SU-DHL-6 (cell line): ENCODE data around the gene AGO3.

Experiments
- H2AFZ ChIP-seq: fragments of 200-600 bp; sonication (generic); 2 replicates; pipeline ENCODE4 v1.6.1; 2014; ENCODE audit warnings: low read depth, mild to moderate bottlenecking, moderate library complexity, mixed read lengths, antibody characterized with exemption, low read length; ENCODE audit not compliant: severe bottlenecking
- H3F3A ChIP-seq: fragments of 200-600 bp; shearing (Covaris generic); 2 replicates; pipeline ENCODE4 v1.6.0; 2016; ENCODE audit warnings: antibody characterized with exemption, mild to moderate bottlenecking; ENCODE audit not compliant: insufficient read depth
- H3K27ac ChIP-seq: fragments of 200-600 bp; sonication (generic); 2 replicates; pipeline ENCODE4 v1.5.1; 2016; ENCODE audit warnings: low read depth, mild to moderate bottlenecking, low read length, moderate library complexity, mixed read lengths
- H3K27me3 ChIP-seq: fragments of 200-600 bp; sonication (generic), shearing (Covaris generic); 2 replicates; pipeline ENCODE4 v1.6.0; 2014; ENCODE audit warnings: mild to moderate bottlenecking, low read length
- H3K36me3 ChIP-seq: fragments of 200-600 bp; sonication (generic); 2 replicates; pipeline ENCODE4 v1.6.1; 2014; ENCODE audit warnings: mild to moderate bottlenecking, low read length, mixed read lengths
- H3K4me2 ChIP-seq: fragments of 300-600, 200-600 bp; shearing (Covaris generic), sonication (generic); 2 replicates; pipeline ENCODE4 v1.6.0; 2014; ENCODE audit warnings: low read length, low read depth, mild to moderate bottlenecking; ENCODE audit not compliant: poor library complexity, severe bottlenecking
- H3K4me3 ChIP-seq: fragments of 200-600 bp; sonication (generic); 2 replicates; pipeline ENCODE4 v1.5.1; 2014; ENCODE audit warnings: antibody characterized with exemption, low read length, mild to moderate bottlenecking, mixed read lengths; ENCODE audit not compliant: insufficient read depth, poor library complexity, severe bottlenecking
- H3K79me2 ChIP-seq: fragments of 200-600 bp; sonication (generic); 2 replicates; pipeline ENCODE4 v1.6.1; 2014; ENCODE audit warnings: mild to moderate bottlenecking, low read length, moderate library complexity; ENCODE audit not compliant: insufficient read depth
- H3K9ac ChIP-seq: fragments of 200-600 bp; sonication (generic); 2 replicates; pipeline ENCODE4 v1.7.0; 2014; ENCODE audit warnings: mild to moderate bottlenecking, low read length
- H3K9me2 ChIP-seq: fragments of 200-600 bp; sonication (generic); replicated peaks from 2 replicates; pipeline ENCODE4 v1.6.1; 2014; ENCODE audit warnings: low read length; ENCODE audit not compliant: insufficient read depth
- H3K9me3 ChIP-seq: fragments of 200-600 bp; sonication (generic); 2 replicates; pipeline ENCODE4 v1.6.1; 2014; ENCODE audit warnings: low read length, mixed read lengths; ENCODE audit not compliant: insufficient read depth
- H4K20me1 ChIP-seq: fragments of 200-600 bp; sonication (generic); 2 replicates; pipeline ENCODE4 v1.6.1; 2014; ENCODE audit warnings: low read depth, mild to moderate bottlenecking, antibody characterized with exemption, low read length, moderate library complexity, mixed read lengths
- EZH2phosphoT487 ChIP-seq: fragments of 200-600 bp; sonication (generic), shearing (Covaris generic); conservative IDR thresholded peaks from 2 replicates; pipeline ENCODE4 v1.6.1; 2018; ENCODE audit warnings: mild to moderate bottlenecking, antibody characterized with exemption, low read length, moderate library complexity, mixed read lengths
- TF ChIP-seq, protein P1 (sequence below): fragments of 200-600 bp; sonication (generic); IDR thresholded peaks from one replicate; pipeline ENCODE4 v1.5.1; 2017; ENCODE audit warnings: antibody characterized with exemption, mild to moderate bottlenecking, low read length, moderate library complexity; ENCODE audit not compliant: insufficient read depth, poor library complexity, severe bottlenecking

AGO3 gene

DNA sequence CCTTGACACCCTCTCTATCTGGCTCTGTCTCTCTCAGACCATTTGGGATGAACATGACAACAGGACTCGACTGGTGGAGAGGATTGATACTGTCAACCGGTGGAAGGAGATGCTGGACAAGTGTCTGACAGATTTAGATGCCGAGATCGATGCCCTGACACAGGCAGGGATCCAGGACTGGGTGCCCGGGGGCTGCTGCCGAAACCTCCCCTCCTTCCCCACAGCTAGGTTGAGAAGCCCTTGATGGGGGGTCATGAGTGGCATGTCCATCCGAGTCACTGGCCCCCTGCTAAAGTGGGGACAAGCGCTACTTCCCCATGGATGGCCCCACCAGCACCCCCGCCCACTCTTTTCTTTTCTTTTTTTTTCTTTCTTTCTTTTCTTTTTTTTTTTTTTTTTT, 154.2 kb downstream of the AGO3 start:
- no peak overlapping the region for H3K27ac ChIP-seq
- H3K4me3 ChIP-seq: no peak overlapping the region
- no peaks in the 10 kb centered on the region for H3F3A ChIP-seq
- H3K9me3 ChIP-seq: no peaks in the 10 kb centered on the region
- H4K20me1 ChIP-seq: no peaks in the 10 kb centered on the region
- H3K36me3 ChIP-seq: no peaks in the 10 kb centered on the region
- H3K27me3 ChIP-seq: no peaks in the 10 kb centered on the region
- H3K79me2 ChIP-seq: peaks cover 12% of the 10 kb centered on the region
- H3K9ac ChIP-seq: no peak overlapping the region
- H3K9me2 ChIP-seq: no peaks in the 10 kb centered on the region
- TF ChIP-seq, protein P1, sequence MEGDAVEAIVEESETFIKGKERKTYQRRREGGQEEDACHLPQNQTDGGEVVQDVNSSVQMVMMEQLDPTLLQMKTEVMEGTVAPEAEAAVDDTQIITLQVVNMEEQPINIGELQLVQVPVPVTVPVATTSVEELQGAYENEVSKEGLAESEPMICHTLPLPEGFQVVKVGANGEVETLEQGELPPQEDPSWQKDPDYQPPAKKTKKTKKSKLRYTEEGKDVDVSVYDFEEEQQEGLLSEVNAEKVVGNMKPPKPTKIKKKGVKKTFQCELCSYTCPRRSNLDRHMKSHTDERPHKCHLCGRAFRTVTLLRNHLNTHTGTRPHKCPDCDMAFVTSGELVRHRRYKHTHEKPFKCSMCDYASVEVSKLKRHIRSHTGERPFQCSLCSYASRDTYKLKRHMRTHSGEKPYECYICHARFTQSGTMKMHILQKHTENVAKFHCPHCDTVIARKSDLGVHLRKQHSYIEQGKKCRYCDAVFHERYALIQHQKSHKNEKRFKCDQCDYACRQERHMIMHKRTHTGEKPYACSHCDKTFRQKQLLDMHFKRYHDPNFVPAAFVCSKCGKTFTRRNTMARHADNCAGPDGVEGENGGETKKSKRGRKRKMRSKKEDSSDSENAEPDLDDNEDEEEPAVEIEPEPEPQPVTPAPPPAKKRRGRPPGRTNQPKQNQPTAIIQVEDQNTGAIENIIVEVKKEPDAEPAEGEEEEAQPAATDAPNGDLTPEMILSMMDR: no peak
- TF ChIP-seq EZH2phosphoT487: no peak
- no peak overlapping the region for H3K4me2 ChIP-seq
- H2AFZ ChIP-seq: no peak overlapping the region

DNA sequence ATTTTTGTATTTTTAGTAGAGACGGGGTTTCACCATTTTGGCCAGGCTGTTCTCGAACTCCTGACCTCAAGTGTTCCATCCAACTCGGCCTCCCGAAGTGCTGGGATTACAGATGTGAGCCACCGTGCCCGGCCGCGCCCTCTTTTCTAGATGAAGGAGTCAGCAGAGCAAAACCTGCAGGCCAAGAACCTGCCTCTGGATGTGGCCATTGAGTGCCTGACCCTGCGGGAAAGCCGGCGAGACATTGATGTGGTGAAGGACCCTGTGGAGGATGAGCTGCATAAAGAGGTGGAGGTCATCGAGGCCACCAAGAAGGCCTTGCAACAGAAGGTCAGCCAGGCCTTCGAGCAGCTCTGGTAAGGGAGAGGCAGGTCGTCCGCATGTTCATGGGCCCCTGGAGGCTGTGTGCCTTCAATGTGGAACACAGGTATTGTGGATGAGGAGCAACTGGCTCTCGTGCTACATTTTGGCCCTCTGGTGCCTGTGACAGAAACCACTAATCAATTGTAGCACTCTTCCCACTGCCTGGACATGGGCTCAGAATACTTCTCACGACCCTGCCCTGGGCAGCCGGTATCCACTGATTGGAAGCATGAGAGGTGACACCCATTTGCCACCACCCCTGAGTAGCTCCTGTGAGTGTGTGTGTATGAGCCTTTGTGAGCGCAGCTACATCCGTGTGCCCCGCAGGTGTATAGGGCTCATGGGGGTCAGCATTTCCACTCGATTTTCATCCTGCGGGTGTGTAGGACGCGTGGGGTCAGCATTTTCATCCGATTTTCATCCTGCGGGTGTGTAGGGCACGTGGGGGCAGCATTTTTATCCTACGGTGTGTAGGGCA, 155.0 kb downstream of the AGO3 start:
- Histone ChIP-seq H2AFZ (no peak overlapping the region), H3K9me3 (no peaks in the 10 kb centered on the region), H3K27me3 (no peaks in the 10 kb centered on the region), H3K9ac (no peak overlapping the region), H3K36me3 (no peaks in the 10 kb centered on the region), H3K27ac (no peak overlapping the region), H3K79me2 (peaks cover 14% of the 10 kb centered on the region), H3K4me2 (no peak overlapping the region), H3K9me2 (no peaks in the 10 kb centered on the region), H3F3A (no peaks in the 10 kb centered on the region), H3K4me3 (no peak overlapping the region), H4K20me1 (no peaks in the 10 kb centered on the region)
- TF ChIP-seq EZH2phosphoT487: no peak
- TF ChIP-seq, protein P1: no peak

DNA sequence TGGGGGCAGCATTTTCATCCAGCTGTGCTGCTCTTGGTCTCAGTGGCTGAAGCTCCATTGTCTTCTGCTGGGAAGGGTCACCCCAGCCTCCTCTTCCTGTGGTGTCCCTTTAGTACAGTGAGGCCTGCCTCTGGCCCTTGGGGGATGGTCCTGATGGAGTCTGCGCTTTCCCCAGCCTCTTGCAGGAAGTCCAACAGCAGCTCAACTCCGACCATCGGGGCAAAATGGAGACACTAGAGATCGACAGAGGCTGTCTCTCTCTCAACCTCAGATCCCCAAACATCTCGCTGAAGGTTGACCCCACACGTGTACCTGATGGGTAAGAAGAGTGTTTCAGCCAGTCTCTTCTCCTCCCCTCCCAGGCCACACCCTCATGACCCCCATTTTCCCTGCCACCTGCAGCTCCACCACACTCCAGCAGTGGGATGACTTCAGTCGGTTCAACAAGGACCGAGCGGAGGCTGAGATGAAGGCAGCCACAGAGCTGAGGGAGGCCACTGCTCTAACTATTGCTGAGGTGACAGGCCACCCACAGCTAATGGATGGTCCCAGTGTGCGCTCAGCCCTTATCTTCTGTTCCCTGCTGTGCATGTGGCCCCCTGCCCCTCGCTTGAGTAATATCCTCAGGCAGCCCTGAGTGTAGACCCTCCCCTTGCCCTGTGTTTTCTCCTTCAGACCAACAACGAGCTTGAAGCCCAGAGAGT, 155.8 kb downstream of the AGO3 start:
- H3K36me3 ChIP-seq: no peaks in the 10 kb centered on the region
- H2AFZ ChIP-seq: no peak overlapping the region
- no peak overlapping the region for H3K27ac ChIP-seq

More for the DNA sequence above, 155.8 kb downstream of the AGO3 start:
- H3F3A ChIP-seq: no peaks in the 10 kb centered on the region
- no peaks in the 10 kb centered on the region for H4K20me1 ChIP-seq
- H3K79me2 ChIP-seq: peaks cover 14% of the 10 kb centered on the region
- H3K27me3 ChIP-seq: no peaks in the 10 kb centered on the region
- no peaks in the 10 kb centered on the region for H3K9me2 ChIP-seq
- H3K9ac ChIP-seq: no peak overlapping the region
- TF ChIP-seq, protein P1: no peak
- TF ChIP-seq EZH2phosphoT487: no peak
- H3K4me3 ChIP-seq: no peak overlapping the region
- H3K9me3 ChIP-seq: no peaks in the 10 kb centered on the region
- no peak overlapping the region for H3K4me2 ChIP-seq
